WTC11 (cell line): ENCODE data around the gene FERMT1. TPM values are rescaled to one million over a fixed set of nuclear protein-coding genes. Genes with fewer than 3 reads are reported as not detected.

Experiments
- ATAC-seq: fragments of 200-7000 bp; cut with Tn5 transposase; 2 replicates; pipeline ENCODE4 v1.10.0; 2021; ENCODE audit warnings: mild to moderate bottlenecking, moderate library complexity
- CTCF ChIA-PET: fragments of 300-600 bp; sonication (Branson Sonifier 250); formaldehyde crosslinking; loops from one replicate; lab custom pipeline; 2021; ENCODE audit warnings: antibody characterized with exemption; lab: Charles Lee
- POLR2A ChIA-PET: fragments of 350-600 bp; sonication (Branson Sonifier 250); formaldehyde crosslinking; loops from one replicate; lab custom pipeline; 2021; ENCODE audit warnings: antibody characterized with exemption; lab: Charles Lee
- DNase-seq: peaks from one replicate; pipeline ENCODE4 v3.0.0; 2021; ENCODE audit warnings: low spot score
- H3K27ac Mint-ChIP-seq: 2 replicates; pipeline ENCODE4 v1.8.0; 2021; ENCODE audit warnings: mixed read lengths
- H3K27me3 Mint-ChIP-seq: 2 replicates; pipeline ENCODE4 v1.8.0; 2021; ENCODE audit warnings: low read depth, mild to moderate bottlenecking, moderate library complexity, mixed read lengths
- H3K36me3 Mint-ChIP-seq: 2 replicates; pipeline ENCODE4 v1.8.0; 2021; ENCODE audit warnings: mixed read lengths
- H3K4me1 Mint-ChIP-seq: 2 replicates; pipeline ENCODE4 v1.8.0; 2022; ENCODE audit warnings: mixed read lengths
- H3K4me3 Mint-ChIP-seq: 2 replicates; pipeline ENCODE4 v1.8.0; 2021; ENCODE audit warnings: mild to moderate bottlenecking, moderate library complexity, mixed read lengths
- H3K9me3 Mint-ChIP-seq: 2 replicates; pipeline ENCODE4 v1.8.0; 2021; ENCODE audit warnings: mixed read lengths
- ATF1 ChIP-seq: sonication (generic); formaldehyde crosslinking; IDR thresholded peaks from 2 replicates; pipeline ENCODE4 v1.8.1; 2023; ENCODE audit warnings: mild to moderate bottlenecking, moderate library complexity, missing genetic modification reagents
- CREM ChIP-seq: sonication (generic); formaldehyde crosslinking; IDR thresholded peaks from 2 replicates; pipeline ENCODE4 v1.8.1; 2022; ENCODE audit warnings: mild to moderate bottlenecking, missing genetic modification reagents, moderate library complexity
- ESRRA ChIP-seq: sonication (generic); formaldehyde crosslinking; IDR thresholded peaks from 2 replicates; pipeline ENCODE4 v1.8.1; 2022; ENCODE audit warnings: mild to moderate bottlenecking, missing genetic modification reagents, borderline replicate concordance
- FOXK1 ChIP-seq: sonication (generic); formaldehyde crosslinking; IDR thresholded peaks from 2 replicates; pipeline ENCODE4 v1.8.0; 2022; ENCODE audit warnings: mild to moderate bottlenecking, moderate library complexity, missing genetic modification reagents
- GTF2I ChIP-seq: fragments of 250-450 bp; sonication (Bioruptor Pico); conservative IDR thresholded peaks from 2 replicates; pipeline ENCODE4 v1.4.0; 2021; ENCODE audit warnings: mild to moderate bottlenecking
- IRF2 ChIP-seq: sonication (generic); formaldehyde crosslinking; IDR thresholded peaks from 2 replicates; pipeline ENCODE4 v1.8.0; 2022; ENCODE audit warnings: low read depth, missing genetic modification reagents, borderline replicate concordance
- NFE2L1 ChIP-seq: sonication (generic); formaldehyde crosslinking; IDR thresholded peaks from 2 replicates; pipeline ENCODE4 v1.8.1; 2023; ENCODE audit warnings: missing genetic modification reagents
- NR3C1 ChIP-seq: sonication (generic); formaldehyde crosslinking; conservative IDR thresholded peaks from 2 replicates; pipeline ENCODE4 v1.8.1; 2023; ENCODE audit warnings: low read depth, mild to moderate bottlenecking, missing genetic modification reagents
- TEAD1 ChIP-seq: sonication (generic); formaldehyde crosslinking; IDR thresholded peaks from 2 replicates; pipeline ENCODE4 v1.8.0; 2022; ENCODE audit warnings: mild to moderate bottlenecking, missing genetic modification reagents
- ZNF396 ChIP-seq: fragments of 250-450 bp; sonication (Bioruptor Pico); IDR thresholded peaks from 2 replicates; pipeline ENCODE4 v1.8.0; 2021; ENCODE audit warnings: mild to moderate bottlenecking, moderate library complexity, borderline replicate concordance
- total RNA-seq: library from RNA; stranded (reverse); gene quantifications from 3 replicates; pipeline ENCODE4 v1.2.3, GENCODE V29; 2021
- TF ChIP-seq, protein P1 (sequence below): fragments of 250-450 bp; sonication (Bioruptor Pico); IDR thresholded peaks from 2 replicates; pipeline ENCODE4 v2.1.2; 2022; ENCODE audit warnings: mild to moderate bottlenecking, moderate library complexity
- TF ChIP-seq, protein P2 (sequence below): sonication (generic); formaldehyde crosslinking; conservative IDR thresholded peaks from 2 replicates; pipeline ENCODE4 v1.8.1; 2022; ENCODE audit warnings: mild to moderate bottlenecking, missing genetic modification reagents
- TF ChIP-seq, protein P3 (sequence below): fragments of 250-450 bp; sonication (Bioruptor Pico); conservative IDR thresholded peaks from 2 replicates; pipeline ENCODE4 v1.9.0; 2021; ENCODE audit warnings: mild to moderate bottlenecking
- TF ChIP-seq, protein P4 (sequence below): sonication (generic); formaldehyde crosslinking; IDR thresholded peaks from 2 replicates; pipeline ENCODE4 v1.8.0; 2023; ENCODE audit warnings: mild to moderate bottlenecking, missing genetic modification reagents
- TF ChIP-seq, protein P5 (sequence below): sonication (generic); formaldehyde crosslinking; IDR thresholded peaks from 2 replicates; pipeline ENCODE4 v1.8.0; 2022; ENCODE audit warnings: mild to moderate bottlenecking, missing genetic modification reagents
- TF ChIP-seq, protein P6 (sequence below): fragments of 250-450 bp; sonication (Bioruptor Pico); IDR thresholded peaks from 2 replicates; pipeline ENCODE4 v1.9.0; 2021; ENCODE audit warnings: mild to moderate bottlenecking, borderline replicate concordance
- TF ChIP-seq, protein P7 (sequence below): fragments of 250-450 bp; sonication (Bioruptor Pico); IDR thresholded peaks from 2 replicates; pipeline ENCODE4 v1.9.0; 2021; ENCODE audit warnings: mild to moderate bottlenecking

Gene FERMT1
- total RNA-seq, 1 experiment from 2014 or later: 23.0 TPM

DNA sequence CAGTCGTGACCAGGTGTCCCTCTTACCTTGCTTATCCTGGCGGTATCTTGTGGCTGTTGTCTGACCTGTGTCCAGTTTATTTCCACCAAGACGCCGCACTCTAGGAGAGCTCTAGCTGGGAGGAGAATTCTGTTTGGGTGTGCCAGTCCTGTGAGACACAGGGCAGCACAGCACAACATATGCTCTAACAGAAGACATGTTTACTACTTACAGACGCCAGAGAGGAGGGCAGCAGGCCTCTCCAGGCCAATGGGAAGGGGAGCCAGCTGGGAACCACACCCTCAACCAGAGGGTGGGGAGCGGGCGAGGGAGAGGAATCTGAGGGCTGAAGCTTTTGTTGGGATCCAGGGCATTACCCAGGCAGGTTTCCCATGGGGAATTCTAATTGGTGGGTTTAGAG is 25.2 kb upstream of the FERMT1 start:
- ATAC-seq: no peak
- Mint-ChIP-seq H3K4me1 (no peaks in the 10 kb centered on the region), H3K27me3 (peaks cover 3% of the 10 kb centered on the region; the same call in 1 of the 2 replicates), H3K9me3 (peaks cover 40% of the 10 kb centered on the region), H3K4me3 (no peak overlapping the region), H3K27ac (no peak overlapping the region), H3K36me3 (peaks cover 13% of the 10 kb centered on the region)
- ChIA-PET CTCF (no interaction called here), POLR2A (no interaction called here)
- TF ChIP-seq, protein P1, sequence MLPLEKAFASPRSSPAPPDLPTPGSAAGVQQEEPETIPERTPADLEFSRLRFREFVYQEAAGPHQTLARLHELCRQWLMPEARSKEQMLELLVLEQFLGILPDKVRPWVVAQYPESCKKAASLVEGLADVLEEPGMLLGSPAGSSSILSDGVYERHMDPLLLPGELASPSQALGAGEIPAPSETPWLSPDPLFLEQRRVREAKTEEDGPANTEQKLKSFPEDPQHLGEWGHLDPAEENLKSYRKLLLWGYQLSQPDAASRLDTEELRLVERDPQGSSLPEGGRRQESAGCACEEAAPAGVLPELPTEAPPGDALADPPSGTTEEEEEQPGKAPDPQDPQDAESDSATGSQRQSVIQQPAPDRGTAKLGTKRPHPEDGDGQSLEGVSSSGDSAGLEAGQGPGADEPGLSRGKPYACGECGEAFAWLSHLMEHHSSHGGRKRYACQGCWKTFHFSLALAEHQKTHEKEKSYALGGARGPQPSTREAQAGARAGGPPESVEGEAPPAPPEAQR (CRISPR knock-in tag): no peak
- no peak for TF ChIP-seq CREM (CRISPR knock-in tag)
- no peak for TF ChIP-seq GTF2I
- TF ChIP-seq, protein P2, sequence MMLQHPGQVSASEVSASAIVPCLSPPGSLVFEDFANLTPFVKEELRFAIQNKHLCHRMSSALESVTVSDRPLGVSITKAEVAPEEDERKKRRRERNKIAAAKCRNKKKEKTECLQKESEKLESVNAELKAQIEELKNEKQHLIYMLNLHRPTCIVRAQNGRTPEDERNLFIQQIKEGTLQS (CRISPR knock-in tag): no peak
- no peak for TF ChIP-seq NR3C1 (CRISPR knock-in tag)
- TF ChIP-seq, protein P3, sequence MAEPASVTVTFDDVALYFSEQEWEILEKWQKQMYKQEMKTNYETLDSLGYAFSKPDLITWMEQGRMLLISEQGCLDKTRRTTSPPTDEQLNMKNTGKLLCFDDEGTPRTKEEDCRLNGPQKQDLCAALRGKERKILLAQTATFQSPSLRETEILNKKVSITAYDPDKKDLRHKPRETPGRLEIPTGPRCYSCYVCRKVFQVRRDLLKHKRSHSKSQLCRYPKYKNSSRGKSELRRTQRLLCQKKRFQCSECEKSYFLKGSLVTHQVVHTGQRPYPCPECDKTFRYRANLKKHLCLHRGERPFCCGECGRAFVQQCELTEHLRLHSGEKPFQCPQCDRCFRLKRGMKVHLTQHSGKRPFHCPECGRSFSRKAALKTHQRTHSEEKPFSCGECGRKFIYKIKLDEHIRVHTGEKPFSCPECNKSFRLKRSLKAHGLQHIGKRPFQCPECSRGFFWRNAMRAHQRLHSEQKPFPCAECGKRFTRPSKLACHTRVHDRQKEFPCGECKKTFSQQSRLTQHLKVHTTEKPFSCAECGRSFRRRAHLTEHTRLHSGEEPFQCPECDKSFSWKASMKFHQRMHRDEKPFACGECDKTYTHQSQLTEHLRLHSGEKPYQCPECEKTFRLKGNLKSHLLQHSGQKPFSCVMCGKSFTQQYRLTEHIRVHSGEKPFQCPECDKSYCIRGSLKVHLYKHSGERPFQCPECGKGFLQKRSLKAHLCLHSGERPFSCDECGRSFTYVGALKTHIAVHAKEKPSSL: no peak
- no peak for TF ChIP-seq ESRRA (CRISPR knock-in tag)
- TF ChIP-seq ZNF396 (CRISPR knock-in tag): no peak
- TF ChIP-seq, protein P4, sequence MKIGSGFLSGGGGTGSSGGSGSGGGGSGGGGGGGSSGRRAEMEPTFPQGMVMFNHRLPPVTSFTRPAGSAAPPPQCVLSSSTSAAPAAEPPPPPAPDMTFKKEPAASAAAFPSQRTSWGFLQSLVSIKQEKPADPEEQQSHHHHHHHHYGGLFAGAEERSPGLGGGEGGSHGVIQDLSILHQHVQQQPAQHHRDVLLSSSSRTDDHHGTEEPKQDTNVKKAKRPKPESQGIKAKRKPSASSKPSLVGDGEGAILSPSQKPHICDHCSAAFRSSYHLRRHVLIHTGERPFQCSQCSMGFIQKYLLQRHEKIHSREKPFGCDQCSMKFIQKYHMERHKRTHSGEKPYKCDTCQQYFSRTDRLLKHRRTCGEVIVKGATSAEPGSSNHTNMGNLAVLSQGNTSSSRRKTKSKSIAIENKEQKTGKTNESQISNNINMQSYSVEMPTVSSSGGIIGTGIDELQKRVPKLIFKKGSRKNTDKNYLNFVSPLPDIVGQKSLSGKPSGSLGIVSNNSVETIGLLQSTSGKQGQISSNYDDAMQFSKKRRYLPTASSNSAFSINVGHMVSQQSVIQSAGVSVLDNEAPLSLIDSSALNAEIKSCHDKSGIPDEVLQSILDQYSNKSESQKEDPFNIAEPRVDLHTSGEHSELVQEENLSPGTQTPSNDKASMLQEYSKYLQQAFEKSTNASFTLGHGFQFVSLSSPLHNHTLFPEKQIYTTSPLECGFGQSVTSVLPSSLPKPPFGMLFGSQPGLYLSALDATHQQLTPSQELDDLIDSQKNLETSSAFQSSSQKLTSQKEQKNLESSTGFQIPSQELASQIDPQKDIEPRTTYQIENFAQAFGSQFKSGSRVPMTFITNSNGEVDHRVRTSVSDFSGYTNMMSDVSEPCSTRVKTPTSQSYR (CRISPR knock-in tag): no peak
- no peak for TF ChIP-seq FOXK1 (CRISPR knock-in tag)
- TF ChIP-seq NFE2L1: no peak
- TF ChIP-seq, protein P5, sequence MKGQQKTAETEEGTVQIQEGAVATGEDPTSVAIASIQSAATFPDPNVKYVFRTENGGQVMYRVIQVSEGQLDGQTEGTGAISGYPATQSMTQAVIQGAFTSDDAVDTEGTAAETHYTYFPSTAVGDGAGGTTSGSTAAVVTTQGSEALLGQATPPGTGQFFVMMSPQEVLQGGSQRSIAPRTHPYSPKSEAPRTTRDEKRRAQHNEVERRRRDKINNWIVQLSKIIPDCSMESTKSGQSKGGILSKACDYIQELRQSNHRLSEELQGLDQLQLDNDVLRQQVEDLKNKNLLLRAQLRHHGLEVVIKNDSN: no peak
- TF ChIP-seq ATF1 (CRISPR knock-in tag): no peak
- no peak for TF ChIP-seq TEAD1 (CRISPR knock-in tag)
- no peak for TF ChIP-seq IRF2 (CRISPR knock-in tag)
- TF ChIP-seq, protein P6, sequence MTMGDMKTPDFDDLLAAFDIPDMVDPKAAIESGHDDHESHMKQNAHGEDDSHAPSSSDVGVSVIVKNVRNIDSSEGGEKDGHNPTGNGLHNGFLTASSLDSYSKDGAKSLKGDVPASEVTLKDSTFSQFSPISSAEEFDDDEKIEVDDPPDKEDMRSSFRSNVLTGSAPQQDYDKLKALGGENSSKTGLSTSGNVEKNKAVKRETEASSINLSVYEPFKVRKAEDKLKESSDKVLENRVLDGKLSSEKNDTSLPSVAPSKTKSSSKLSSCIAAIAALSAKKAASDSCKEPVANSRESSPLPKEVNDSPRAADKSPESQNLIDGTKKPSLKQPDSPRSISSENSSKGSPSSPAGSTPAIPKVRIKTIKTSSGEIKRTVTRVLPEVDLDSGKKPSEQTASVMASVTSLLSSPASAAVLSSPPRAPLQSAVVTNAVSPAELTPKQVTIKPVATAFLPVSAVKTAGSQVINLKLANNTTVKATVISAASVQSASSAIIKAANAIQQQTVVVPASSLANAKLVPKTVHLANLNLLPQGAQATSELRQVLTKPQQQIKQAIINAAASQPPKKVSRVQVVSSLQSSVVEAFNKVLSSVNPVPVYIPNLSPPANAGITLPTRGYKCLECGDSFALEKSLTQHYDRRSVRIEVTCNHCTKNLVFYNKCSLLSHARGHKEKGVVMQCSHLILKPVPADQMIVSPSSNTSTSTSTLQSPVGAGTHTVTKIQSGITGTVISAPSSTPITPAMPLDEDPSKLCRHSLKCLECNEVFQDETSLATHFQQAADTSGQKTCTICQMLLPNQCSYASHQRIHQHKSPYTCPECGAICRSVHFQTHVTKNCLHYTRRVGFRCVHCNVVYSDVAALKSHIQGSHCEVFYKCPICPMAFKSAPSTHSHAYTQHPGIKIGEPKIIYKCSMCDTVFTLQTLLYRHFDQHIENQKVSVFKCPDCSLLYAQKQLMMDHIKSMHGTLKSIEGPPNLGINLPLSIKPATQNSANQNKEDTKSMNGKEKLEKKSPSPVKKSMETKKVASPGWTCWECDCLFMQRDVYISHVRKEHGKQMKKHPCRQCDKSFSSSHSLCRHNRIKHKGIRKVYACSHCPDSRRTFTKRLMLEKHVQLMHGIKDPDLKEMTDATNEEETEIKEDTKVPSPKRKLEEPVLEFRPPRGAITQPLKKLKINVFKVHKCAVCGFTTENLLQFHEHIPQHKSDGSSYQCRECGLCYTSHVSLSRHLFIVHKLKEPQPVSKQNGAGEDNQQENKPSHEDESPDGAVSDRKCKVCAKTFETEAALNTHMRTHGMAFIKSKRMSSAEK (CRISPR knock-in tag): no peak
- TF ChIP-seq, protein P7, sequence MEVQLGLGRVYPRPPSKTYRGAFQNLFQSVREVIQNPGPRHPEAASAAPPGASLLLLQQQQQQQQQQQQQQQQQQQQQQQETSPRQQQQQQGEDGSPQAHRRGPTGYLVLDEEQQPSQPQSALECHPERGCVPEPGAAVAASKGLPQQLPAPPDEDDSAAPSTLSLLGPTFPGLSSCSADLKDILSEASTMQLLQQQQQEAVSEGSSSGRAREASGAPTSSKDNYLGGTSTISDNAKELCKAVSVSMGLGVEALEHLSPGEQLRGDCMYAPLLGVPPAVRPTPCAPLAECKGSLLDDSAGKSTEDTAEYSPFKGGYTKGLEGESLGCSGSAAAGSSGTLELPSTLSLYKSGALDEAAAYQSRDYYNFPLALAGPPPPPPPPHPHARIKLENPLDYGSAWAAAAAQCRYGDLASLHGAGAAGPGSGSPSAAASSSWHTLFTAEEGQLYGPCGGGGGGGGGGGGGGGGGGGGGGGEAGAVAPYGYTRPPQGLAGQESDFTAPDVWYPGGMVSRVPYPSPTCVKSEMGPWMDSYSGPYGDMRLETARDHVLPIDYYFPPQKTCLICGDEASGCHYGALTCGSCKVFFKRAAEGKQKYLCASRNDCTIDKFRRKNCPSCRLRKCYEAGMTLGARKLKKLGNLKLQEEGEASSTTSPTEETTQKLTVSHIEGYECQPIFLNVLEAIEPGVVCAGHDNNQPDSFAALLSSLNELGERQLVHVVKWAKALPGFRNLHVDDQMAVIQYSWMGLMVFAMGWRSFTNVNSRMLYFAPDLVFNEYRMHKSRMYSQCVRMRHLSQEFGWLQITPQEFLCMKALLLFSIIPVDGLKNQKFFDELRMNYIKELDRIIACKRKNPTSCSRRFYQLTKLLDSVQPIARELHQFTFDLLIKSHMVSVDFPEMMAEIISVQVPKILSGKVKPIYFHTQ (CRISPR knock-in tag): no peak
- no peak for DNase-seq
